Measurements from ENCODE around the gene SLC22A23.
A peak's percentile ranks its signal among the peaks of the same experiment; 100 is the strongest.

SLC22A23 gene

GRCh38 chr6:3471711-3472110 lies 14.9 kb upstream of the SLC22A23 start:
- no peak for DNase-seq

- no peak for DNase-seq
These were observed 14.4 kb upstream of the SLC22A23 start for GRCh38 chr6:3471286-3471685.

- DNase-seq: no peak
These were observed 11.7 kb upstream of the SLC22A23 start for GRCh38 chr6:3468585-3468984.

- no peak for DNase-seq
These were observed 11.1 kb upstream of the SLC22A23 start for GRCh38 chr6:3467996-3468395.

GRCh38 chr6:3466488-3467219 lies 9.8 kb upstream of the SLC22A23 start:
- DNase-seq: no peak

- no peak for DNase-seq
These were observed 3.4 kb upstream of the SLC22A23 start for GRCh38 chr6:3460253-3460652.

- DNase-seq: no peak
These were observed 2.0 kb upstream of the SLC22A23 start for GRCh38 chr6:3458706-3459421.

GRCh38 chr6:3457710-3458602 lies 1.1 kb upstream of the SLC22A23 start:
- DNase-seq: no peak

- peak in 1 of 2 donors; percentile 11 for DNase-seq
These were observed 404 bp downstream of the SLC22A23 start for GRCh38 chr6:3456395-3456897.

GRCh38 chr6:3455569-3456394 lies 1.1 kb downstream of the SLC22A23 start:
- no peak for DNase-seq

GRCh38 chr6:3455147-3455568 lies 1.7 kb downstream of the SLC22A23 start:
- DNase-seq: no peak

GRCh38 chr6:3454273-3455010 lies 2.4 kb downstream of the SLC22A23 start:
- DNase-seq: no peak

- no peak for DNase-seq
These were observed 3.2 kb downstream of the SLC22A23 start for GRCh38 chr6:3453413-3454272.

- DNase-seq: no peak
These were observed 5.4 kb downstream of the SLC22A23 start for GRCh38 chr6:3451498-3451897.

GRCh38 chr6:3450888-3451287 lies 6.0 kb downstream of the SLC22A23 start:
- DNase-seq: no peak

GRCh38 chr6:3449750-3450305 lies 7.0 kb downstream of the SLC22A23 start:
- DNase-seq: no peak

GRCh38 chr6:3449321-3449720 lies 7.5 kb downstream of the SLC22A23 start:
- DNase-seq: no peak

- no peak for DNase-seq
These were observed 9.8 kb downstream of the SLC22A23 start for GRCh38 chr6:3447005-3447404.

GRCh38 chr6:3446184-3446583 lies 10.7 kb downstream of the SLC22A23 start:
- no peak for DNase-seq
